SK-N-SH (cell line): ENCODE results near the gene CACNA1G. TPM values are rescaled to one million over a fixed set of nuclear protein-coding genes. Genes with fewer than 3 reads are reported as not detected.

ENCODE experiments used
- CTCF ChIA-PET: fragments of 300-600, 350-600 bp; formaldehyde crosslinking; extraction: SDS; loops from one replicate; lab custom pipeline; 2021; lab: Yijun Ruan, JAX
- POLR2A ChIA-PET: fragments of 350-600 bp; sonication (Branson Sonifier 250); formaldehyde crosslinking; extraction: SDS; loops from one replicate; lab custom pipeline; 2020; ENCODE audit warnings: antibody characterized with exemption, inconsistent platforms; lab: Yijun Ruan, JAX
- DNase-seq: peaks from one replicate; pipeline ENCODE4 v3.0.0; 2012
- H2AFZ ChIP-seq: fragments of 200-600 bp; sonication (generic); 2 replicates; pipeline ENCODE4 v1.8.1; 2016; ENCODE audit warnings: antibody characterized with exemption, mild to moderate bottlenecking, low read depth
- H3F3A ChIP-seq: fragments of 200-600 bp; sonication (generic); replicated peaks from 2 replicates; pipeline ENCODE3; 2016; ENCODE audit warnings: antibody characterized with exemption, mild to moderate bottlenecking; ENCODE audit not compliant: insufficient read depth
- H3K27ac ChIP-seq, 2 experiments: fragments of 200-500 bp in 1 of 2; fragments of 200-600 bp in 1 of 2; sonication (Bioruptor generic) in 1 of 2; sonication (generic), shearing (Covaris generic) in 1 of 2; 2 replicates each; pipeline versions ENCODE4 v1.5.1 to v1.6.1; 2014 to 2016; ENCODE audit warnings: low read depth in 2 of 2, inconsistent platforms in 1 of 2, low read length in 1 of 2, mild to moderate bottlenecking in 1 of 2, mixed read lengths in 1 of 2
- H3K27me3 ChIP-seq: fragments of 200-600 bp; sonication (generic), shearing (Covaris generic); 2 replicates; pipeline ENCODE4 v1.6.1; 2016; ENCODE audit warnings: mixed run types; ENCODE audit not compliant: insufficient read depth
- H3K36me3 ChIP-seq, 2 experiments: fragments of 200-500 bp in 1 of 2; fragments of 200-600 bp in 1 of 2; sonication (Bioruptor generic) in 1 of 2; sonication (generic) in 1 of 2; replicated peaks in 1 of 2; 2 replicates each; pipeline versions ENCODE3 to v1.5.1; 2014 to 2016; ENCODE audit warnings: low read length in 1 of 2, mild to moderate bottlenecking in 1 of 2; ENCODE audit not compliant: insufficient read depth in 2 of 2, control insufficient read depth in 1 of 2
- H3K4me1 ChIP-seq, 2 experiments: fragments of 200-500 bp in 1 of 2; fragments of 200-600 bp in 1 of 2; sonication (Bioruptor generic) in 1 of 2; sonication (generic), shearing (Covaris generic) in 1 of 2; 2 replicates each; pipeline versions ENCODE4 v1.5.1 to v1.6.1; 2014 to 2016; ENCODE audit warnings: low read depth in 1 of 2, low read length in 1 of 2, mixed run types in 1 of 2; ENCODE audit not compliant: insufficient read depth in 2 of 2, control insufficient read depth in 1 of 2
- H3K4me2 ChIP-seq: fragments of 200-600 bp; sonication (generic), shearing (Covaris generic); 2 replicates; pipeline ENCODE4 v1.6.1; 2017; ENCODE audit warnings: mixed run types
- H3K4me3 ChIP-seq, 2 experiments: fragments of 200-500 bp in 1 of 2; fragments of 200-600 bp in 1 of 2; sonication (Bioruptor generic) in 1 of 2; sonication (generic), shearing (Covaris generic) in 1 of 2; 2 replicates each; pipeline versions ENCODE4 v1.5.1 to v1.8.1; 2014 to 2016; ENCODE audit warnings: low read depth in 2 of 2, inconsistent platforms in 1 of 2, low read length in 1 of 2, mild to moderate bottlenecking in 1 of 2, mixed read lengths in 1 of 2, moderate library complexity in 1 of 2
- H3K79me2 ChIP-seq: fragments of 200-600 bp; sonication (generic); 2 replicates; pipeline ENCODE4 v1.8.1; 2017; ENCODE audit warnings: mild to moderate bottlenecking; ENCODE audit not compliant: insufficient read depth
- H3K9ac ChIP-seq: fragments of 200-600 bp; sonication (generic); 2 replicates; pipeline ENCODE4 v1.6.1; 2017; ENCODE audit warnings: mixed run types
- H3K9me2 ChIP-seq: fragments of 200-600 bp; sonication (generic); 2 replicates; pipeline ENCODE4 v1.6.1; 2017; ENCODE audit warnings: mixed run types
- H3K9me3 ChIP-seq: fragments of 200-600 bp; sonication (generic); 2 replicates; pipeline ENCODE4 v1.6.1; 2017; ENCODE audit warnings: mixed run types, mild to moderate bottlenecking, moderate library complexity
- H4K20me1 ChIP-seq: fragments of 200-600 bp; sonication (generic); 2 replicates; pipeline ENCODE4 v1.6.1; 2017; ENCODE audit warnings: mild to moderate bottlenecking, mixed run types; ENCODE audit not compliant: insufficient read depth
- ELF1 ChIP-seq: IDR thresholded peaks from 2 replicates; pipeline ENCODE4 v1.4.0; 2012
- FOXJ3 ChIP-seq: sonication (generic); formaldehyde crosslinking; IDR thresholded peaks from 2 replicates; pipeline ENCODE4 v1.5.1; 2020; ENCODE audit warnings: mild to moderate bottlenecking, missing genetic modification reagents
- GABPA ChIP-seq: IDR thresholded peaks from 2 replicates; pipeline ENCODE4 v1.4.0; 2012; ENCODE audit warnings: low read depth, mild to moderate bottlenecking
- GATA2 ChIP-seq: sonication (generic); formaldehyde crosslinking; IDR thresholded peaks from 2 replicates; pipeline ENCODE4 v1.5.0; 2020; ENCODE audit warnings: mild to moderate bottlenecking, missing genetic modification reagents
- IRF3 ChIP-seq: fragments of 150-350 bp; IDR thresholded peaks from 2 replicates; pipeline ENCODE4 v1.6.1; 2016; ENCODE audit warnings: mild to moderate bottlenecking, low read depth, low read length
- JUND ChIP-seq: IDR thresholded peaks from 2 replicates; pipeline ENCODE4 v1.4.0; 2012
- MEF2A ChIP-seq: IDR thresholded peaks from 2 replicates; pipeline ENCODE4 v1.4.0; 2012; ENCODE audit warnings: low read depth, borderline replicate concordance
- MXI1 ChIP-seq: IDR thresholded peaks from 2 replicates; pipeline ENCODE4 v1.6.1; 2012; ENCODE audit warnings: mild to moderate bottlenecking, low read depth, low read length, improper control_type of control experiment
- NFIC ChIP-seq: IDR thresholded peaks from 2 replicates; pipeline ENCODE4 v1.4.0; 2012; ENCODE audit warnings: borderline replicate concordance
- RFX5 ChIP-seq: IDR thresholded peaks from 2 replicates; pipeline ENCODE4 v1.6.1; 2012; ENCODE audit warnings: mild to moderate bottlenecking, improper control_type of control experiment, low read length
- RXRA ChIP-seq: IDR thresholded peaks from 2 replicates; pipeline ENCODE4 v1.4.0; 2012; ENCODE audit warnings: low read depth, mild to moderate bottlenecking, borderline replicate concordance
- SIN3A ChIP-seq: IDR thresholded peaks from 2 replicates; pipeline ENCODE4 v1.6.1; 2012; ENCODE audit warnings: low read depth, mild to moderate bottlenecking, low read length, moderate library complexity, borderline replicate concordance
- SMC3 ChIP-seq: IDR thresholded peaks from 2 replicates; pipeline ENCODE4 v1.6.1; 2012; ENCODE audit warnings: low read depth, low read length, improper control_type of control experiment
- TEAD4 ChIP-seq: IDR thresholded peaks from 2 replicates; pipeline ENCODE4 v1.4.0; 2012; ENCODE audit warnings: mild to moderate bottlenecking, borderline replicate concordance; ENCODE audit not compliant: insufficient read depth
- USF1 ChIP-seq: IDR thresholded peaks from 2 replicates; pipeline ENCODE4 v1.4.0; 2012; ENCODE audit warnings: low read depth, borderline replicate concordance
- WGBS: methylation state at CpG from one replicate; pipeline ENCODE4 v1.1.6; 2017; ENCODE audit warnings: low lambda C conversion rate; 5-methylcytosine and 5-hydroxymethylcytosine counted together
- polyA plus RNA-seq, 3 experiments: library from polyadenylated mRNA; depleted of rRNA; stranded (reverse); fragments of >200 nt; gene quantifications; 2 replicates each; pipeline ENCODE4 v1.2.3, GENCODE V29; 2012

CACNA1G gene
- polyA plus RNA-seq, 1 of the 3 experiments (the other 2 are of a cell fraction) = 0.21 TPM

GRCh38 chr17:50568659-50569058, 8.1 kb downstream of the CACNA1G start:
- Histone ChIP-seq H2AFZ (no peak overlapping the region), H3K36me3 (no peaks in the 10 kb centered on the region), H3F3A (peaks cover 4% of the 10 kb centered on the region), H3K4me2 (no peak overlapping the region), H3K79me2 (no peaks in the 10 kb centered on the region), H3K9me3 (no peaks in the 10 kb centered on the region), H3K27ac (no peak overlapping the region), H3K9me2 (no peaks in the 10 kb centered on the region), H3K9ac (no peak overlapping the region), H3K4me3 (no peak overlapping the region), H3K4me1 (peaks cover 10 to 57% of the 10 kb centered on the region in 2 experiments), H4K20me1 (no peaks in the 10 kb centered on the region), H3K27me3 (peaks cover 5% of the 10 kb centered on the region)
- DNase-seq = no peak
- 93% methylated on average over 12 of the region's 12 CpGs for WGBS
- no peak for TF ChIP-seq IRF3
- TF ChIP-seq JUND = no peak
- no peak for TF ChIP-seq RFX5
- TF ChIP-seq GABPA = no peak
- CTCF ChIA-PET = interaction anchor here (1.3 to 4.7 kb wide), 4 partner anchors 18 to 61 kb away, joined by 5 to 27 read pairs (median 12); no protein-coding TSS in a partner anchor
- POLR2A ChIA-PET = interaction anchor here (0.6 kb wide), 1 partner anchor 298 kb away, joined by 3 read pairs; the partner anchor contains the start of gene TOB1

DNA sequence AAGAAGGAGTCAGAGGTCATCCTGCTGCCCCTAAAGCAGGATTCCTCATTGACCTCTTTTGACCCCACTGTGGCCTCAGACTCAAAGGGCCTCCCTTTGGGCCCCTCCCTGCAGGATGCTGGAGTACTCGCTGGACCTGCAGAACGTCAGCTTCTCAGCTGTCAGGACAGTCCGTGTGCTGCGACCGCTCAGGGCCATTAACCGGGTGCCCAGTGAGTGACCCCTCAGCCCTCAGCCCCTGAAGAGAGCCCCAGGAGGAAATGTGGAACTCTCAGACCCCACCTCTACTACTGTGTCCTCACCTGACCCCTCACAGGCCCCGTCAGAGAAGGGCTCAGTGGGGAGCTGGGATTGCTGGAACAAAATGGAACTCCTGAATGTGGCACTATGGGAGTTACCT, 9.1 kb downstream of the CACNA1G start:
- WGBS = 86% methylated on average over 7 of the region's 7 CpGs
- peak; percentile 67 for DNase-seq
- H3K79me2 ChIP-seq = no peaks in the 10 kb centered on the region
- no peak overlapping the region for H3K4me3 ChIP-seq
- no peak overlapping the region for H3K27ac ChIP-seq
- H3K4me1 ChIP-seq = peaks cover 8 to 50% of the 10 kb centered on the region in 2 experiments
- H3K9ac ChIP-seq = no peak overlapping the region
- TF ChIP-seq SIN3A = no peak
- no peak for TF ChIP-seq FOXJ3 (CRISPR knock-in tag)
- no peak for TF ChIP-seq RXRA
- no peak for TF ChIP-seq USF1
- no peak for TF ChIP-seq TEAD4
- TF ChIP-seq MEF2A = no peak
- no peak for TF ChIP-seq SMC3
- no peak for TF ChIP-seq ELF1
- no peak for TF ChIP-seq MXI1
- no peak for TF ChIP-seq GATA2 (CRISPR knock-in tag)
- no peak for TF ChIP-seq NFIC
- H2AFZ ChIP-seq = no peak overlapping the region
- ChIA-PET CTCF (interaction anchor here (0.7 to 4.7 kb wide), 10 partner anchors 10 to 61 kb away, joined by 3 to 27 read pairs (median 3); no protein-coding TSS in a partner anchor), POLR2A (interaction anchor here (2.0 kb wide), 1 partner anchor 16 kb away, joined by 7 read pairs; no protein-coding TSS in a partner anchor)
- H3K4me2 ChIP-seq = no peak overlapping the region
- no peaks in the 10 kb centered on the region for H3K9me2 ChIP-seq
- no peaks in the 10 kb centered on the region; the same call in 1 of the 2 replicates for H3K27me3 ChIP-seq
- no peaks in the 10 kb centered on the region for H3K36me3 ChIP-seq
- no peaks in the 10 kb centered on the region for H4K20me1 ChIP-seq
- peaks cover 4% of the 10 kb centered on the region for H3F3A ChIP-seq
- no peaks in the 10 kb centered on the region for H3K9me3 ChIP-seq
